ENCODE data around the gene ERBIN. TPM values are rescaled to one million over a fixed set of nuclear protein-coding genes. Genes with fewer than 3 reads are reported as not detected.

ERBIN gene
- total and polyA plus RNA-seq, 2 of the 8 experiments (the other 6 are each of a cell fraction or from before 2014, with no cell fraction given): 7.7 to 33.2 TPM

GRCh38 chr5:65971643-65972042, 45.3 kb downstream of the ERBIN start:
- Histone ChIP-seq H4K5ac (ENCODE audit: insufficient read length, low read depth, low read length) (no peak overlapping the region), H2BK15ac (ENCODE audit: low read length) (no peak overlapping the region), H3K23me2 (ENCODE audit: low read depth, low read length) (no peaks in the 10 kb centered on the region), H3K79me2 (ENCODE audit: control insufficient read depth in 1 of 2, insufficient read depth in 2 of 2, low read length in 2 of 2) (peaks cover 9 to 91% of the 10 kb centered on the region in 2 experiments; a peak in 3 of 4 replicates), H3K4me3 (ENCODE audit: extremely low read depth in 1 of 4, insufficient read depth in 2 of 4, low read depth in 3 of 4, low read length in 4 of 4) (no peak overlapping the region), H2BK12ac (ENCODE audit: low read depth, low read length) (no peak overlapping the region), H3K9ac (replicated peaks in 1 of 4; ENCODE audit: extremely low read depth in 1 of 4, low read depth in 3 of 4, low read length in 3 of 4) (no peak overlapping the region), H2BK120ac (replicated peaks; ENCODE audit: low read depth, low read length) (no peak overlapping the region), H3K4me2 (ENCODE audit: insufficient read depth in 1 of 2, low read depth in 2 of 2, low read length in 2 of 2) (no peak overlapping the region), H3K4ac (replicated peaks; ENCODE audit: insufficient read length, low read depth, low read length) (no peak overlapping the region), H2AK5ac (ENCODE audit: low read depth, low read length) (no peak overlapping the region), H3K23ac (ENCODE audit: insufficient read length) (no peak overlapping the region), H3K18ac (ENCODE audit: extremely low read depth, low read length) (no peak overlapping the region), H2AFZ (ENCODE audit: low read length) (no peak overlapping the region), H3K4me1 (replicated peaks in 1 of 4; ENCODE audit: control insufficient read depth in 3 of 4, insufficient read depth in 4 of 4, low read length in 3 of 4) (no peaks in the 10 kb centered on the region), H3K79me1 (ENCODE audit: low read depth, low read length) (no peaks in the 10 kb centered on the region; the same call in 1 of the 2 replicates), H4K20me1 (replicated peaks in 1 of 2; ENCODE audit: control insufficient read depth in 1 of 2, insufficient read depth in 2 of 2, low read length in 2 of 2) (peaks cover 2 to 5% of the 10 kb centered on the region in 2 experiments), H3K14ac (ENCODE audit: insufficient read length) (no peak overlapping the region), H2BK20ac (ENCODE audit: low read length) (no peak overlapping the region), H4K8ac (ENCODE audit: extremely low read depth, insufficient read depth, low read length) (no peak overlapping the region), H3K36me3 (ENCODE audit: control insufficient read depth in 2 of 4, insufficient read depth in 4 of 4, low read length in 3 of 4) (peaks cover 0 to 4% (median 0%) of the 10 kb centered on the region in 4 experiments; a peak in 1 of 8 replicates), H4K91ac (replicated peaks; ENCODE audit: insufficient read length, low read length) (no peak overlapping the region), H3K9me3 (ENCODE audit: insufficient read depth in 2 of 2, low read depth in 1 of 2, low read length in 1 of 2) (peaks cover 0 to 4% of the 10 kb centered on the region in 2 experiments; a peak in 1 of 4 replicates), H3K27me3 (replicated peaks in 1 of 4; ENCODE audit: control insufficient read depth in 3 of 4, extremely low read depth in 1 of 4, insufficient read depth in 3 of 4, low read length in 3 of 4) (no peaks in the 10 kb centered on the region), H2BK5ac (ENCODE audit: low read depth, low read length) (no peak overlapping the region), H3K56ac (replicated peaks; ENCODE audit: insufficient read length, low read depth, low read length) (no peak overlapping the region), H3K27ac (ENCODE audit: low read depth, low read length) (no peak overlapping the region)
- ChIA-PET POLR2A (ENCODE audit: partially characterized antibody) (no interaction called here), CTCF (ENCODE audit: partially characterized antibody) (no interaction called here)
- WGBS, 2 experiments (ENCODE audit: extremely low coverage in 1 of 2, insufficient coverage in 1 of 2, insufficient read length in 1 of 2, insufficient replicate concordance in 2 of 2, low coverage in 1 of 2, low lambda C conversion rate in 2 of 2, missing lambda C conversion rate in 1 of 2): 89% methylated on average over 3 of the region's 3 CpGs; no CpG with 5 or more reads in 1 of the 2 experiments
- FAIRE-seq (no peak), DNase-seq (ENCODE audit: low read depth in 1 of 2, low spot score in 2 of 2) (no peak)
- TF ChIP-seq TBP (IDR thresholded peaks at IDR 0.05; ENCODE audit: low read depth, low read length): no peak
- no peak for TF ChIP-seq EP300 (IDR thresholded peaks at IDR 0.05; ENCODE audit: borderline replicate concordance in 1 of 2, low read depth in 2 of 2, low read length in 2 of 2)
- no peak for TF ChIP-seq ZNF274 (IDR thresholded peaks at IDR 0.05; ENCODE audit: borderline replicate concordance, extremely low read depth, low read length)
- no peak for TF ChIP-seq RFX5 (IDR thresholded peaks at IDR 0.05; ENCODE audit: borderline replicate concordance, low read depth, low read length)
- TF ChIP-seq GTF2F1 (IDR thresholded peaks at IDR 0.05; ENCODE audit: borderline replicate concordance, low read depth, low read length): no peak
- TF ChIP-seq SIX5 (IDR thresholded peaks at IDR 0.05; ENCODE audit: low read depth, low read length): no peak
- no peak for TF ChIP-seq BCL11A (IDR thresholded peaks at IDR 0.05; ENCODE audit: low read depth in 2 of 2, low read length in 2 of 2)
- no peak for TF ChIP-seq SIRT6 (IDR thresholded peaks at IDR 0.05; ENCODE audit: low read length)
- no peak for TF ChIP-seq NRF1 (IDR thresholded peaks at IDR 0.05; ENCODE audit: low read depth, low read length)
- TF ChIP-seq BACH1 (IDR thresholded peaks at IDR 0.05; ENCODE audit: low read length): no peak
- no peak for TF ChIP-seq NANOG (IDR thresholded peaks at IDR 0.05; ENCODE audit: insufficient read depth, low read depth, low read length, poor library complexity, severe bottlenecking)
